Ovary (tissue), 9 donors: ENCODE data around the gene ALG14. TPM values are rescaled to one million over a fixed set of nuclear protein-coding genes. Genes with fewer than 3 reads are reported as not detected.

ENCODE experiments used
- DNase-seq, 5 donors: peaks; one replicate each; pipeline ENCODE4 v3.0.0-alpha.2; 2019 to 2020
- H3K27ac ChIP-seq, 2 donors: fragments of 200-600 bp; one replicate each; pipeline versions ENCODE4 v1.5.1 to v1.8.0; 2019 to 2022
- H3K27me3 ChIP-seq: fragments of 200-600 bp; one replicate; pipeline ENCODE4 v1.8.0; 2022
- H3K36me3 ChIP-seq: fragments of 200-600 bp; sonication (generic); one replicate; pipeline ENCODE4 v1.5.1; 2019
- H3K4me1 ChIP-seq: one replicate; pipeline ENCODE4 v1.8.1; 2013; ENCODE audit warnings: mild to moderate bottlenecking, moderate library complexity; ENCODE audit not compliant: insufficient read depth
- H3K4me3 ChIP-seq: fragments of 200-600 bp; sonication (generic); one replicate; pipeline ENCODE4 v1.5.1; 2017
- H3K9me3 ChIP-seq, 2 donors: fragments of 200-600 bp in 1 of 2; sonication (generic) in 1 of 2; one replicate each; pipeline versions ENCODE4 v1.5.1 to v1.8.1; 2013 to 2019; ENCODE audit warnings: mild to moderate bottlenecking in 1 of 2, moderate library complexity in 1 of 2
- CTCF ChIP-seq, 3 donors: fragments of 450-650 bp in 2 of 3; fragments of 200-600 bp in 1 of 3; IDR thresholded peaks; one replicate each; pipeline versions ENCODE4 v1.5.1 to v1.8.0; 2016 to 2022; ENCODE audit warnings: antibody characterized with exemption in 3 of 3, mild to moderate bottlenecking in 1 of 3
- EP300 ChIP-seq: sonication (generic); formaldehyde crosslinking; IDR thresholded peaks from one replicate; pipeline ENCODE4 v1.6.1; 2017; ENCODE audit warnings: antibody characterized with exemption
- POLR2A ChIP-seq: fragments of 450-650 bp; IDR thresholded peaks from one replicate; pipeline ENCODE4 v1.6.1; 2017; ENCODE audit warnings: antibody characterized with exemption, mild to moderate bottlenecking, moderate library complexity
- WGBS, 3 donors: extraction: QIAGEN DNeasy Blood & Tissue Kit in 1 of 3; methylation state at CpG; one replicate each; pipeline versions ENCODE4 v1.1.5 to v1.1.7; 2013 to 2017; 5-methylcytosine and 5-hydroxymethylcytosine counted together
- intact Hi-C, 4 donors: fragments of 100-400 bp; cut with DNase I; formaldehyde crosslinking; loops; one replicate each; pipeline versions ENCODE4 v1.11.0 to v1.15.1; 2022 to 2023
- polyA plus RNA-seq, 2 donors: library from polyadenylated mRNA; stranded (reverse); fragments of 200-250 nt in 1 of 2; fragments of 350-450 nt in 1 of 2; fragmentation: Illumina TruSeq in 1 of 2; extraction: RNeasy Lipid Tissue Mini Kit (QIAGEN cat#74804) in 1 of 2; gene quantifications; one replicate each; pipeline ENCODE4 v1.2.3, GENCODE V29; 2013 to 2014
- total RNA-seq, 7 donors: library from RNA; depleted of rRNA in 2 of 7; stranded (reverse); fragments of >200 nt in 2 of 7; fragmentation: NEBNext Ultra II Directional in 3 of 7; extraction: Animal tissue kit (Norgen Biotek cat#: 25700) in 3 of 7; gene quantifications; one replicate each; pipeline versions ENCODE4 v1.1.0 to v1.2.4, GENCODE V29; 2016 to 2023
- donor health status: DM: no; HTN: no; CAD: no; lungs with moderate emphysema.
- donor health status: DM: no; HTN: no; CAD: no.
- donor health status: Bipolar disorder and iron deficiency.
- donor health status: DM: yes; HTN: yes; CAD: no.
- donor health status: DM: no; HTN: no; CAD: no.
- donor health status: DM: yes; HTN: yes; CAD: no.

ALG14 gene
- total and polyA plus RNA-seq, 9 donors = 1.2 to 16.3 (median 3.6) TPM

- no peaks in the 10 kb centered on the region for H3K9me3 ChIP-seq
- H3K36me3 ChIP-seq = no peaks in the 10 kb centered on the region
- peaks cover 13% of the 10 kb centered on the region for H3K4me1 ChIP-seq
- H3K27me3 ChIP-seq = no peaks in the 10 kb centered on the region
- H3K27ac ChIP-seq = peak overlapping the region; percentile 4 to 65
- 27 to 37% (median 29%) methylated on average over 6 of the region's 6 CpGs for WGBS, 3 donors
- no peak overlapping the region for H3K4me3 ChIP-seq
- TF ChIP-seq POLR2A (no peak), EP300 (no peak), CTCF (IDR thresholded peaks at IDR 0.05) (no peak)
- peak in 2 of 5 donors; percentile 37 to 38 for DNase-seq
- intact Hi-C loops = no loop called here
These were observed 116.8 kb downstream of the ALG14 start for GRCh38 chr1:94955767-94956632.

GRCh38 chr1:94954263-94955220 is 118.2 kb downstream of the ALG14 start:
- 32 to 44% (median 41%) methylated on average over 9 of the region's 9 CpGs for WGBS, 3 donors
- no peaks in the 10 kb centered on the region for H3K9me3 ChIP-seq
- intact Hi-C loops = no loop called here
- H3K4me1 ChIP-seq = peaks cover 15% of the 10 kb centered on the region
- no peak for DNase-seq
- H3K4me3 ChIP-seq = no peak overlapping the region
- no peaks in the 10 kb centered on the region for H3K27me3 ChIP-seq
- peak overlapping the region in 1 of 2 donors; percentile 65 for H3K27ac ChIP-seq
- TF ChIP-seq EP300 (no peak), CTCF (IDR thresholded peaks at IDR 0.05) (no peak), POLR2A (no peak)
- H3K36me3 ChIP-seq = no peaks in the 10 kb centered on the region

- Histone ChIP-seq H3K9me3 (no peaks in the 10 kb centered on the region), H3K4me1 (peaks cover 15% of the 10 kb centered on the region), H3K27ac (peak overlapping the region in 1 of 2 donors; percentile 40), H3K4me3 (no peak overlapping the region), H3K36me3 (no peaks in the 10 kb centered on the region), H3K27me3 (no peaks in the 10 kb centered on the region)
- 34 to 53% (median 41%) methylated on average over 6 of the region's 6 CpGs for WGBS, 3 donors
- intact Hi-C loops = no loop called here
- TF ChIP-seq CTCF (IDR thresholded peaks at IDR 0.05) (no peak), POLR2A (no peak), EP300 (no peak)
- no peak for DNase-seq
These were observed 119.0 kb downstream of the ALG14 start for GRCh38 chr1:94953746-94954145.

GRCh38 chr1:94953107-94953506 is 119.6 kb downstream of the ALG14 start:
- intact Hi-C loops = no loop called here
- peak in 1 of 5 donors; percentile 47 for DNase-seq
- H3K4me1 ChIP-seq = peaks cover 15% of the 10 kb centered on the region
- no peak overlapping the region for H3K4me3 ChIP-seq
- no peaks in the 10 kb centered on the region for H3K9me3 ChIP-seq
- H3K27me3 ChIP-seq = no peaks in the 10 kb centered on the region
- no peaks in the 10 kb centered on the region for H3K36me3 ChIP-seq
- H3K27ac ChIP-seq = no peak overlapping the region
- TF ChIP-seq POLR2A (no peak), EP300 (no peak), CTCF (IDR thresholded peaks at IDR 0.05) (no peak)
